ENCODE data around the gene ELF4.

DNA sequence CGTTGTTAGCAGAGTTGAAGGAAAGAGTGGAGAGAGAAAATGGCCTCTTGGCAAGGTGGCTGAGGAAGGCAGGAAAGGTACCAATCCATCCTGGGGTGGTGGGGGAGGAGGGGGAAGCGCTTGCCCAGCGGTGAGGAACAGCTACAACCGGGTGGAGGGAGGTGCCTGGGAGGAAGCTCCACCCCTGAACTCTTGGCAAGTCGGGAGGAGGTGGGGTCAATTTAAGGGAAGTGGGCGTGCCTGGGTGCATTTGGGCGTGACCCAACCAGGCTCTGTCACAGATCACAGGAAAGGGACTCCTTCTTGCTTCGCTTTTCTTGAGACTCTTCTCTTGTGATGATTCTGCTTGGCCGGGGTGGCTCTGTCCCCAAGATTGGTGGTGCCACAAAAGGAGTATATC, 86.2 kb downstream of the ELF4 start:
- TF ChIP-seq CTCF (IDR thresholded peaks at IDR 0.05) (no peak), POLR2AphosphoS5 (IDR thresholded peaks at IDR 0.05) (no peak), EP300 (IDR thresholded peaks at IDR 0.05) (no peak), POLR2A (IDR thresholded peaks at IDR 0.05) (no peak)

Data from gastroesophageal sphincter (tissue), 3 donors.